GM12878 (cell line): ENCODE data around the gene CLEC20A.

Experiments
- CHD1 ChIP-seq: IDR thresholded peaks from 2 replicates; pipeline ENCODE4 v1.6.1; 2012; ENCODE audit warnings: low read depth, low read length, improper control_type of control experiment
- CTCF ChIP-seq, 3 experiments: IDR thresholded peaks in 2 of 3; conservative IDR thresholded peaks in 1 of 3; 2 replicates each; pipeline ENCODE4 v1.5.1; 2011; ENCODE audit warnings: low read depth in 3 of 3, low read length in 3 of 3, mild to moderate bottlenecking in 3 of 3, control low read depth in 2 of 3, moderate library complexity in 2 of 3, inconsistent platforms in 1 of 3, mixed read lengths in 1 of 3; ENCODE audit not compliant: control insufficient read depth in 2 of 3, insufficient read depth in 1 of 3; ENCODE audit errors: extremely low read depth in 1 of 3
- EED ChIP-seq: sonication (generic); IDR thresholded peaks from 2 replicates; pipeline ENCODE4 v1.6.1; 2016; ENCODE audit warnings: antibody characterized with exemption, low read depth
- FOS ChIP-seq: IDR thresholded peaks from 3 replicates; pipeline ENCODE4 v1.6.1; 2011; ENCODE audit warnings: borderline replicate concordance; ENCODE audit not compliant: insufficient read length; ENCODE audit errors: extremely low read depth
- IKZF1 ChIP-seq: fragments of 450-650 bp; conservative IDR thresholded peaks from 2 replicates; pipeline ENCODE4 v1.6.1; 2017; ENCODE audit warnings: antibody characterized with exemption, mild to moderate bottlenecking
- JUNB ChIP-seq: IDR thresholded peaks from 2 replicates; pipeline ENCODE4 v1.6.1; 2016; ENCODE audit warnings: antibody characterized with exemption, mild to moderate bottlenecking
- MAX ChIP-seq: IDR thresholded peaks from 2 replicates; pipeline ENCODE4 v1.6.1; 2012; ENCODE audit warnings: low read depth, low read length, improper control_type of control experiment
- POLR2A ChIP-seq: IDR thresholded peaks from 2 replicates; pipeline ENCODE4 v1.6.1; 2011; ENCODE audit warnings: low read depth, mild to moderate bottlenecking, low read length
- RCOR1 ChIP-seq: conservative IDR thresholded peaks from 2 replicates; pipeline ENCODE4 v1.6.1; 2012; ENCODE audit warnings: low read depth, low read length, improper control_type of control experiment
- SIN3A ChIP-seq: IDR thresholded peaks from 2 replicates; pipeline ENCODE4 v1.6.1; 2012; ENCODE audit warnings: low read depth, low read length, improper control_type of control experiment
- SP1 ChIP-seq: IDR thresholded peaks from one replicate; pipeline ENCODE4 v1.6.1; 2011; ENCODE audit warnings: low read depth, low read length
- SREBF2 ChIP-seq: IDR thresholded peaks from 2 replicates; pipeline ENCODE4 v1.6.1; 2012; ENCODE audit warnings: mild to moderate bottlenecking, low read length
- YY1 ChIP-seq: IDR thresholded peaks from 2 replicates; pipeline ENCODE4 v1.6.1; 2011; ENCODE audit warnings: low read depth, mild to moderate bottlenecking, low read length
- TF ChIP-seq, protein P1 (sequence below): fragments of 450-650 bp; IDR thresholded peaks from 2 replicates; pipeline ENCODE4 v1.6.1; 2017; ENCODE audit warnings: mild to moderate bottlenecking, low read depth, inconsistent platforms; ENCODE audit not compliant: poor library complexity, severe bottlenecking

GRCh38 chr1:178520803-178521202 is 24.0 kb upstream of the CLEC20A start:
- TF ChIP-seq IKZF1 (no peak), SP1 (no peak), FOS (no peak), JUNB (no peak), SREBF2 (no peak), YY1 (no peak), POLR2A (no peak), CHD1 (no peak), MAX (no peak), CTCF (IDR thresholded peaks at IDR 0.05 in 2 of 3, conservative IDR thresholded peaks at IDR 0.05 in 1 of 3; ENCODE audit: control insufficient read depth in 2 of 3, extremely low read depth in 1 of 3, insufficient read depth in 1 of 3, low read depth in 3 of 3, low read length in 3 of 3) (no peak), RCOR1 (no peak), SIN3A (no peak), EED (no peak)
- TF ChIP-seq, protein P1, sequence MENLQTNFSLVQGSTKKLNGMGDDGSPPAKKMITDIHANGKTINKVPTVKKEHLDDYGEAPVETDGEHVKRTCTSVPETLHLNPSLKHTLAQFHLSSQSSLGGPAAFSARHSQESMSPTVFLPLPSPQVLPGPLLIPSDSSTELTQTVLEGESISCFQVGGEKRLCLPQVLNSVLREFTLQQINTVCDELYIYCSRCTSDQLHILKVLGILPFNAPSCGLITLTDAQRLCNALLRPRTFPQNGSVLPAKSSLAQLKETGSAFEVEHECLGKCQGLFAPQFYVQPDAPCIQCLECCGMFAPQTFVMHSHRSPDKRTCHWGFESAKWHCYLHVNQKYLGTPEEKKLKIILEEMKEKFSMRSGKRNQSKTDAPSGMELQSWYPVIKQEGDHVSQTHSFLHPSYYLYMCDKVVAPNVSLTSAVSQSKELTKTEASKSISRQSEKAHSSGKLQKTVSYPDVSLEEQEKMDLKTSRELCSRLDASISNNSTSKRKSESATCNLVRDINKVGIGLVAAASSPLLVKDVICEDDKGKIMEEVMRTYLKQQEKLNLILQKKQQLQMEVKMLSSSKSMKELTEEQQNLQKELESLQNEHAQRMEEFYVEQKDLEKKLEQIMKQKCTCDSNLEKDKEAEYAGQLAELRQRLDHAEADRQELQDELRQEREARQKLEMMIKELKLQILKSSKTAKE: no peak
